ENCODE results near the gene ATAD3B. TPM values are rescaled to one million over a fixed set of nuclear protein-coding genes. Genes with fewer than 3 reads are reported as not detected.

The ATAD3B gene
- total and polyA plus RNA-seq, 2 of the 4 experiments (the other 2 are of a cell fraction): 13.8 to 29.0 TPM

- POLR2A ChIA-PET (ENCODE audit: unreplicated experiment): no interaction called here
- Histone ChIP-seq H3K27ac (ENCODE audit: insufficient read depth, low read length) (no peak overlapping the region), H3K79me1 (ENCODE audit: low read depth in 1 of 2, low read length in 2 of 2) (peaks cover 4 to 17% of the 10 kb centered on the region in 2 experiments), H4K91ac (ENCODE audit: insufficient read depth, low read depth, low read length) (no peak overlapping the region), H3K9ac (ENCODE audit: low read depth, low read length) (no peak overlapping the region), H3K18ac (ENCODE audit: low read depth, low read length) (no peak overlapping the region), H4K5ac (ENCODE audit: low read depth, low read length) (no peak overlapping the region), H2AK5ac (ENCODE audit: low read depth, low read length) (no peak overlapping the region), H3K36me3 (ENCODE audit: control insufficient read depth, insufficient read depth, low read length) (peaks cover 47% of the 10 kb centered on the region), H3K9me1 (ENCODE audit: insufficient read depth, low read length) (0 out of 2 replicates have a peak, but pooled peaks cover 6% of the 10 kb centered on the region), H3K4me1 (ENCODE audit: control insufficient read depth, insufficient read depth, low read length) (no peaks in the 10 kb centered on the region), H3K9me3 (ENCODE audit: control insufficient read depth, insufficient read depth, low read length) (no peaks in the 10 kb centered on the region), H2BK15ac (ENCODE audit: low read depth, low read length) (no peak overlapping the region), H2AFZ (replicated peaks; ENCODE audit: low read length, poor library complexity) (no peak overlapping the region), H4K20me1 (ENCODE audit: insufficient read depth, low read length) (no peaks in the 10 kb centered on the region), H3K27me3 (ENCODE audit: control insufficient read depth, insufficient read depth, low read length) (no peaks in the 10 kb centered on the region), H2AK9ac (replicated peaks; ENCODE audit: low read depth, low read length, poor library complexity) (no peak overlapping the region), H2BK5ac (ENCODE audit: low read depth, low read length, poor library complexity, severe bottlenecking) (no peak overlapping the region), H3K4me2 (ENCODE audit: low read depth, low read length) (no peak overlapping the region), H3K56ac (ENCODE audit: extremely low read depth, insufficient read depth, low read length) (no peak overlapping the region), H3K14ac (replicated peaks; ENCODE audit: low read depth, low read length) (no peak overlapping the region), H2BK120ac (ENCODE audit: low read depth, low read length) (no peak overlapping the region), H3K23ac (ENCODE audit: low read depth, low read length) (no peak overlapping the region), H4K8ac (ENCODE audit: low read depth in 2 of 2, low read length in 2 of 2) (no peak overlapping the region), H3K4me3 (ENCODE audit: insufficient read depth, low read depth, low read length) (no peak overlapping the region), H2BK20ac (ENCODE audit: low read depth, low read length) (no peak overlapping the region), H3K4ac (ENCODE audit: low read depth, low read length) (no peak overlapping the region)
- no TSS peak for BruUV-seq (replicated peaks)
- no peak for TF ChIP-seq MAFK (IDR thresholded peaks at IDR 0.05; ENCODE audit: low read depth, low read length)
- no peak for TF ChIP-seq CEBPB (IDR thresholded peaks at IDR 0.05; ENCODE audit: low read depth, low read length)
- no peak for TF ChIP-seq SMC3 (IDR thresholded peaks at IDR 0.05; ENCODE audit: low read depth, low read length)
- TF ChIP-seq MXI1 (IDR thresholded peaks at IDR 0.05; ENCODE audit: borderline replicate concordance, low read depth, low read length): no peak
- intact Hi-C loops (cut with micrococcal nuclease) (no loop called here), in situ Hi-C loops (cut with MboI; ENCODE audit: low sequenced_read_pairs) (no loop called here), dilution Hi-C loops (cut with HindIII; ENCODE audit: low sequenced_read_pairs, unreplicated experiment) (no loop called here)
- 100% methylated on average over 1 of the region's 14 CpGs; no CpG with 5 or more reads in 1 of the 2 experiments for whole genome bisulfite sequencing, 2 experiments (ENCODE audit: extremely low coverage in 2 of 2, insufficient read length in 1 of 2)
- DNase-seq: no peak
- ATAC-seq (ENCODE audit: low read depth): no peak
- CTCF ChIA-PET: no interaction called here
Measured at GRCh38 chr1:1482856-1483255, 11.3 kb downstream of the ATAD3B start.
